ENCODE measurements around the gene RFPL4A.

DNA sequence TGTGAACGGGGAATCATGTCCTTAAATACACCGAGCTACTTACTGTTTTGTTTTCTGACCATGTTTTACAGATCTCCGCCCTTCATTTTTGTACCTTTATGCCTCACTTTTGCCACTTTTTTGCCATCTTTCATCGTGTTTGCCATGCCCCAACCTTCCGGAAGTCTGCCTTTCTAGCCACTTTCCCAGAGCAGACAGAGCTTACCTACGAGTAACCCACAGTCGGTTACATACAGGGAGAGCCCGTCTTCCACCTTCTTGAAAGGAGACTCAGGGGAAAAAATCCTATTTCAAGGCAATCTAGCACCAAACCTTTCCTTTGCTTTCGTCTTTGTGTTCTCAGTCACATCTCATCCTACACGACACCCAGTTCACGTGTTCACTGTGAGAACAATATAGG lies 36.1 kb downstream of the RFPL4A start:
- TF ChIP-seq, protein P1, sequence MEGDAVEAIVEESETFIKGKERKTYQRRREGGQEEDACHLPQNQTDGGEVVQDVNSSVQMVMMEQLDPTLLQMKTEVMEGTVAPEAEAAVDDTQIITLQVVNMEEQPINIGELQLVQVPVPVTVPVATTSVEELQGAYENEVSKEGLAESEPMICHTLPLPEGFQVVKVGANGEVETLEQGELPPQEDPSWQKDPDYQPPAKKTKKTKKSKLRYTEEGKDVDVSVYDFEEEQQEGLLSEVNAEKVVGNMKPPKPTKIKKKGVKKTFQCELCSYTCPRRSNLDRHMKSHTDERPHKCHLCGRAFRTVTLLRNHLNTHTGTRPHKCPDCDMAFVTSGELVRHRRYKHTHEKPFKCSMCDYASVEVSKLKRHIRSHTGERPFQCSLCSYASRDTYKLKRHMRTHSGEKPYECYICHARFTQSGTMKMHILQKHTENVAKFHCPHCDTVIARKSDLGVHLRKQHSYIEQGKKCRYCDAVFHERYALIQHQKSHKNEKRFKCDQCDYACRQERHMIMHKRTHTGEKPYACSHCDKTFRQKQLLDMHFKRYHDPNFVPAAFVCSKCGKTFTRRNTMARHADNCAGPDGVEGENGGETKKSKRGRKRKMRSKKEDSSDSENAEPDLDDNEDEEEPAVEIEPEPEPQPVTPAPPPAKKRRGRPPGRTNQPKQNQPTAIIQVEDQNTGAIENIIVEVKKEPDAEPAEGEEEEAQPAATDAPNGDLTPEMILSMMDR (IDR thresholded peaks at IDR 0.05; ENCODE audit: low read length), result no peak
- no peak for TF ChIP-seq EZH2 (optimal IDR thresholded peaks at IDR 0.05; ENCODE audit: low read depth, low read length)

All from MM.1S (cell line).